ENCODE measurements around the gene SNX27.

The SNX27 gene

GRCh38 chr1:151737026-151737425 lies 125.2 kb downstream of the SNX27 start:
- H3K4me1 ChIP-seq (ENCODE audit: control insufficient read depth, insufficient read depth, low read length): no peaks in the 10 kb centered on the region
- TF ChIP-seq ZNF16 (tag by site-specific recombination; IDR thresholded peaks at IDR 0.05; ENCODE audit: low read depth) (no peak), ZNF514 (tag by site-specific recombination; IDR thresholded peaks at IDR 0.05) (no peak), ZNF561 (tag by site-specific recombination; IDR thresholded peaks at IDR 0.05; ENCODE audit: borderline replicate concordance) (no peak), ELK4 (IDR thresholded peaks at IDR 0.05; ENCODE audit: borderline replicate concordance, low read depth, low read length) (no peak), ZNF501 (tag by site-specific recombination; IDR thresholded peaks at IDR 0.05) (no peak), SCRT1 (tag by site-specific recombination; IDR thresholded peaks at IDR 0.05; ENCODE audit: borderline replicate concordance) (no peak), ZNF423 (tag by site-specific recombination; IDR thresholded peaks at IDR 0.05) (no peak), ZNF639 (tag by site-specific recombination; IDR thresholded peaks at IDR 0.05) (no peak), TRIM28 (IDR thresholded peaks at IDR 0.05; ENCODE audit: borderline replicate concordance, low read length) (no peak), ZNF843 (tag by site-specific recombination; IDR thresholded peaks at IDR 0.05) (no peak), ZEB2 (tag by site-specific recombination; IDR thresholded peaks at IDR 0.05) (no peak), KLF17 (tag by site-specific recombination; IDR thresholded peaks at IDR 0.05) (no peak), ZNF112 (tag by site-specific recombination; IDR thresholded peaks at IDR 0.05) (no peak), ZNF48 (tag by site-specific recombination; IDR thresholded peaks at IDR 0.05) (no peak), ZNF280C (tag by site-specific recombination; IDR thresholded peaks at IDR 0.05) (no peak)
- POLR2A ChIA-PET: no interaction called here
- no peaks in the 10 kb centered on the region for H3K36me3 ChIP-seq (ENCODE audit: control insufficient read depth in 2 of 2, insufficient read depth in 1 of 2, low read length in 2 of 2)
- H3K9me3 ChIP-seq (ENCODE audit: control insufficient read depth, insufficient read depth, low read depth, low read length): no peaks in the 10 kb centered on the region
- no peak overlapping the region for H3K27ac ChIP-seq (ENCODE audit: extremely low read depth, low read depth, low read length)
- CTCF ChIA-PET: interaction anchor here (0.6 to 1.7 kb wide), 3 partner anchors 99 to 299 kb away, joined by 5 to 6 read pairs (median 5); no protein-coding TSS in a partner anchor
- no peak overlapping the region for H3K4me3 ChIP-seq (ENCODE audit: low read depth, low read length)

- POLR2A ChIA-PET: no interaction called here
- H3K9me3 ChIP-seq (ENCODE audit: control insufficient read depth, insufficient read depth, low read depth, low read length): no peaks in the 10 kb centered on the region
- TF ChIP-seq ZNF501 (tag by site-specific recombination; IDR thresholded peaks at IDR 0.05): no peak
- no peak for TF ChIP-seq BCL6B (tag by site-specific recombination; IDR thresholded peaks at IDR 0.05)
- TF ChIP-seq MYNN (tag by site-specific recombination; IDR thresholded peaks at IDR 0.05; ENCODE audit: borderline replicate concordance): no peak
- TF ChIP-seq ZNF768 (tag by site-specific recombination; IDR thresholded peaks at IDR 0.05): no peak
- TF ChIP-seq KLF7 (tag by site-specific recombination; IDR thresholded peaks at IDR 0.05; ENCODE audit: borderline replicate concordance): no peak
- peak; percentile 92 for TF ChIP-seq SETDB1 (IDR thresholded peaks at IDR 0.05; ENCODE audit: insufficient read length, low read length)
- no peak for TF ChIP-seq ZBTB11 (tag by site-specific recombination; conservative IDR thresholded peaks at IDR 0.05; ENCODE audit: low read depth)
- no peak for TF ChIP-seq ZNF610 (tag by site-specific recombination; IDR thresholded peaks at IDR 0.05; ENCODE audit: borderline replicate concordance)
- TF ChIP-seq ZNF473 (tag by site-specific recombination; IDR thresholded peaks at IDR 0.05): no peak
Measured at GRCh38 chr1:151737479-151737878, 125.6 kb downstream of the SNX27 start.

More at GRCh38 chr1:151737479-151737878, 125.6 kb downstream of the SNX27 start:
- CTCF ChIA-PET: interaction anchor here (0.6 to 1.7 kb wide), 6 partner anchors 20 to 299 kb away, joined by 3 to 6 read pairs (median 4); partner anchors contain the start of gene CELF3
- no peak overlapping the region for H3K4me3 ChIP-seq (ENCODE audit: low read depth, low read length)
- no peak overlapping the region for H3K27ac ChIP-seq (ENCODE audit: extremely low read depth, low read depth, low read length)
- no peaks in the 10 kb centered on the region for H3K4me1 ChIP-seq (ENCODE audit: control insufficient read depth, insufficient read depth, low read length)
- H3K36me3 ChIP-seq (ENCODE audit: control insufficient read depth in 2 of 2, insufficient read depth in 1 of 2, low read length in 2 of 2): no peaks in the 10 kb centered on the region
